ENCODE measurements around the gene ICE1.

GRCh38 chr5:5373351-5373989, 49.0 kb upstream of the ICE1 start:
- TF ChIP-seq POLR2AphosphoS5 (IDR thresholded peaks at IDR 0.05; ENCODE audit: borderline replicate concordance, low read depth, low read length): no peak
- no peak for TF ChIP-seq EZH2 (IDR thresholded peaks at IDR 0.05)

Data from SK-N-MC (cell line).